Activated CD8-positive, alpha-beta T cell treated with anti-CD3 and anti-CD28 coated beads for 36 hours (primary cell): Measurements from ENCODE around the gene P2RY2. TPM values are rescaled to one million over a fixed set of nuclear protein-coding genes. Genes with fewer than 3 reads are reported as not detected.
A peak's percentile ranks its signal among the peaks of the same experiment; 100 is the strongest.

Experiments used
- ATAC-seq: fragments of 200-7000 bp; cut with Tn5 transposase; one replicate; pipeline ENCODE4 v1.10.0; 2021; ENCODE audit warnings: mild to moderate bottlenecking, moderate library complexity
- CTCF ChIA-PET: fragments of 350-600 bp; sonication (Branson Sonifier 250); formaldehyde crosslinking; loops from one replicate; lab custom pipeline; 2021; ENCODE audit warnings: antibody characterized with exemption; lab: Charles Lee
- POLR2A ChIA-PET: fragments of 350-600 bp; sonication (Branson Sonifier 250); formaldehyde crosslinking; loops from one replicate; lab custom pipeline; 2021; ENCODE audit warnings: antibody characterized with exemption; lab: Charles Lee
- DNase-seq: peaks from one replicate; pipeline ENCODE4 v3.0.0-alpha.2; 2020
- H3K27ac Mint-ChIP-seq: one replicate; pipeline ENCODE4 v1.8.0; 2021; ENCODE audit warnings: mild to moderate bottlenecking, mixed read lengths
- H3K27me3 Mint-ChIP-seq: one replicate; pipeline ENCODE4 v1.8.0; 2021; ENCODE audit warnings: mixed read lengths
- H3K36me3 Mint-ChIP-seq: one replicate; pipeline ENCODE4 v1.8.0; 2021; ENCODE audit warnings: low read depth, mixed read lengths
- H3K4me1 Mint-ChIP-seq: one replicate; pipeline ENCODE4 v1.8.0; 2021; ENCODE audit warnings: low read depth, mixed read lengths
- H3K4me3 Mint-ChIP-seq: one replicate; pipeline ENCODE4 v1.8.0; 2021; ENCODE audit warnings: mild to moderate bottlenecking, moderate library complexity, mixed read lengths
- H3K9me3 Mint-ChIP-seq: one replicate; pipeline ENCODE4 v1.8.0; 2021; ENCODE audit warnings: mixed read lengths
- CTCF ChIP-seq: fragments of 200-600 bp; IDR thresholded peaks from one replicate; pipeline ENCODE4 v1.8.0; 2022; ENCODE audit warnings: antibody characterized with exemption, mild to moderate bottlenecking
- intact Hi-C: fragments of 100-400 bp; cut with micrococcal nuclease; formaldehyde crosslinking; loops from one replicate; pipeline ENCODE4 v1.10.0; 2022
- total RNA-seq, 2 experiments: library from RNA; stranded (reverse); gene quantifications; one replicate each; pipeline ENCODE4 v1.2.3, GENCODE V29; 2021

Gene P2RY2
- total RNA-seq, 2 experiments from 2014 or later: not detected

- intact Hi-C loops: no loop called here
- TF ChIP-seq CTCF: no peak
- ATAC-seq (no peak), DNase-seq (no peak)
- Mint-ChIP-seq H3K36me3 (no peaks in the 10 kb centered on the region), H3K4me1 (no peaks in the 10 kb centered on the region), H3K4me3 (no peak overlapping the region), H3K27me3 (no peaks in the 10 kb centered on the region), H3K27ac (no peak overlapping the region), H3K9me3 (no peaks in the 10 kb centered on the region)
- CTCF ChIA-PET: interaction anchor here (1.1 to 2.2 kb wide), 3 partner anchors 10 to 101 kb away, joined by 3 to 7 read pairs (median 5); no protein-coding TSS in a partner anchor
- POLR2A ChIA-PET: no interaction called here
Measured at GRCh38 chr11:73234471-73235181, 16.5 kb downstream of the P2RY2 start.

GRCh38 chr11:73235236-73235786 lies 17.2 kb downstream of the P2RY2 start:
- TF ChIP-seq CTCF: no peak
- no peak for DNase-seq
- Mint-ChIP-seq H3K4me3 (no peak overlapping the region), H3K36me3 (no peaks in the 10 kb centered on the region), H3K9me3 (no peaks in the 10 kb centered on the region), H3K4me1 (no peaks in the 10 kb centered on the region), H3K27ac (no peak overlapping the region), H3K27me3 (peaks cover 1% of the 10 kb centered on the region)
- ATAC-seq: no peak
- CTCF ChIA-PET: interaction anchor here (1.1 to 2.6 kb wide), 3 partner anchors 41 to 100 kb away, joined by 3 to 7 read pairs (median 5); no protein-coding TSS in a partner anchor
- intact Hi-C loops: no loop called here
- POLR2A ChIA-PET: no interaction called here

- no peak overlapping the region for H3K27ac Mint-ChIP-seq
- no peak for TF ChIP-seq CTCF
- DNase-seq: no peak
- ATAC-seq: no peak
- H3K9me3 Mint-ChIP-seq: no peaks in the 10 kb centered on the region
- H3K36me3 Mint-ChIP-seq: no peaks in the 10 kb centered on the region
- ChIA-PET POLR2A (interaction anchor here (0.6 to 0.7 kb wide), 2 partner anchors 352 to 410 kb away, joined by 3 read pairs; no protein-coding TSS in a partner anchor), CTCF (interaction anchor here (0.8 to 2.6 kb wide), 13 partner anchors 9 to 99 kb away, joined by 3 to 7 read pairs (median 4); no protein-coding TSS in a partner anchor)
- peaks cover 2% of the 10 kb centered on the region for H3K27me3 Mint-ChIP-seq
- H3K4me1 Mint-ChIP-seq: no peaks in the 10 kb centered on the region
- H3K4me3 Mint-ChIP-seq: no peak overlapping the region
- intact Hi-C loops: no loop called here
Measured at GRCh38 chr11:73236205-73236765, 18.2 kb downstream of the P2RY2 start.

- Mint-ChIP-seq H3K36me3 (no peaks in the 10 kb centered on the region), H3K27me3 (peaks cover 2% of the 10 kb centered on the region), H3K4me3 (no peak overlapping the region), H3K27ac (no peak overlapping the region), H3K4me1 (no peaks in the 10 kb centered on the region), H3K9me3 (no peaks in the 10 kb centered on the region)
- ATAC-seq: peak; percentile 89
- peak; percentile 69 for TF ChIP-seq CTCF
- DNase-seq: peak; percentile 67
- POLR2A ChIA-PET: interaction anchor here (0.6 to 0.7 kb wide), 2 partner anchors 353 to 411 kb away, joined by 3 read pairs; no protein-coding TSS in a partner anchor
- CTCF ChIA-PET: interaction anchor here (0.8 to 2.6 kb wide), 14 partner anchors 8 to 99 kb away, joined by 3 to 7 read pairs (median 4); no protein-coding TSS in a partner anchor
- intact Hi-C loops: no loop called here
Measured at GRCh38 chr11:73236854-73237253, 18.8 kb downstream of the P2RY2 start.
